Esophagus mucosa (tissue), 1 donor: Measurements from ENCODE around the gene ANKRD44. TPM values are rescaled to one million over a fixed set of nuclear protein-coding genes. Genes with fewer than 3 reads are reported as not detected.

Source experiments
- ATAC-seq: fragments of 200-7000 bp; cut with Tn5 transposase; one replicate; pipeline ENCODE4 v1.9.1; 2020
- total RNA-seq: library from RNA; stranded (reverse); gene quantifications from one replicate; pipeline ENCODE4 v1.2.4, GENCODE V29; 2023
- donor health status: DM: yes; HTN: yes; CAD: no.

Gene ANKRD44
- total RNA-seq, 1 donor from 2014 or later = 6.8 TPM

GRCh38 chr2:197137826-197138477 is 172.6 kb downstream of the ANKRD44 start:
- ATAC-seq = no peak

GRCh38 chr2:197137231-197137630 is 173.3 kb downstream of the ANKRD44 start:
- peak; percentile 35 for ATAC-seq

GRCh38 chr2:197136452-197136851 is 174.1 kb downstream of the ANKRD44 start:
- no peak for ATAC-seq

GRCh38 chr2:197135806-197136205 is 174.8 kb downstream of the ANKRD44 start:
- no peak for ATAC-seq

GRCh38 chr2:197134206-197134605 is 176.4 kb downstream of the ANKRD44 start:
- ATAC-seq = no peak

- ATAC-seq = peak; percentile 52
These were observed 179.1 kb downstream of the ANKRD44 start for GRCh38 chr2:197131558-197131855.

- ATAC-seq = peak; percentile 48
These were observed 180.3 kb downstream of the ANKRD44 start for GRCh38 chr2:197130318-197130717.

- no peak for ATAC-seq
These were observed 181.7 kb downstream of the ANKRD44 start for GRCh38 chr2:197128897-197129296.

GRCh38 chr2:197128126-197128525 is 182.5 kb downstream of the ANKRD44 start:
- ATAC-seq = no peak

GRCh38 chr2:197126630-197127352 is 183.8 kb downstream of the ANKRD44 start:
- no peak for ATAC-seq

GRCh38 chr2:197124639-197125390 is 185.8 kb downstream of the ANKRD44 start:
- no peak for ATAC-seq

- ATAC-seq = no peak
These were observed 187.8 kb downstream of the ANKRD44 start for GRCh38 chr2:197122821-197123220.

- ATAC-seq = no peak
These were observed 188.7 kb downstream of the ANKRD44 start for GRCh38 chr2:197121756-197122385.

GRCh38 chr2:197121255-197121654 is 189.3 kb downstream of the ANKRD44 start:
- no peak for ATAC-seq

- ATAC-seq = no peak
These were observed 194.2 kb downstream of the ANKRD44 start for GRCh38 chr2:197116306-197116879.

- ATAC-seq = no peak
These were observed 195.3 kb downstream of the ANKRD44 start for GRCh38 chr2:197115325-197115724.

GRCh38 chr2:197113275-197113711 is 197.3 kb downstream of the ANKRD44 start:
- peak; percentile 20 for ATAC-seq

- no peak for ATAC-seq
These were observed 201.3 kb downstream of the ANKRD44 start for GRCh38 chr2:197109326-197109725.

GRCh38 chr2:197108758-197109157 is 201.8 kb downstream of the ANKRD44 start:
- ATAC-seq = no peak

GRCh38 chr2:197107291-197108269 is 203.0 kb downstream of the ANKRD44 start:
- no peak for ATAC-seq

- ATAC-seq = no peak
These were observed 207.2 kb downstream of the ANKRD44 start for GRCh38 chr2:197103363-197103762.

- no peak for ATAC-seq
These were observed 208.3 kb downstream of the ANKRD44 start for GRCh38 chr2:197102231-197102630.
